HS-27A (cell line): Measurements from ENCODE around the gene ZCCHC8.

Experiments used
- DNase-seq: peaks from one replicate; pipeline ENCODE4 v3.0.0-alpha.2; 2012; ENCODE audit warnings: low read depth, missing footprints

The ZCCHC8 gene

GRCh38 chr12:122427403-122427802, 73.3 kb downstream of the ZCCHC8 start:
- DNase-seq, result no peak

GRCh38 chr12:122423258-122424165, 77.2 kb downstream of the ZCCHC8 start:
- DNase-seq, result no peak

GRCh38 chr12:122422730-122423257, 77.9 kb downstream of the ZCCHC8 start:
- DNase-seq, result no peak

GRCh38 chr12:122421821-122422729, 78.7 kb downstream of the ZCCHC8 start, which contains the start of gene CLIP1:
TSS of gene CLIP1 (minus strand) at chr12:122422669. CDS start at chr12:122380452, 42,217 bp downstream.
- no peak for DNase-seq
